Duodenal mucosa (tissue), 2 donors: Measurements from ENCODE around the gene RASGRF2.

Source experiments
- H3K27ac ChIP-seq: one replicate; pipeline ENCODE4 v1.7.0; 2013; ENCODE audit warnings: low read depth, low read length
- H3K27me3 ChIP-seq, 2 donors: one replicate each; pipeline ENCODE4 v1.7.0; 2013; ENCODE audit warnings: low read length in 2 of 2, control low read depth in 1 of 2; ENCODE audit not compliant: insufficient read depth in 2 of 2, control insufficient read depth in 1 of 2
- H3K36me3 ChIP-seq, 2 donors: one replicate each; pipeline ENCODE4 v1.7.0; 2013; ENCODE audit warnings: low read length in 2 of 2, control low read depth in 1 of 2; ENCODE audit not compliant: insufficient read depth in 2 of 2, control insufficient read depth in 1 of 2
- H3K4me1 ChIP-seq, 2 donors: one replicate each; pipeline ENCODE4 v1.7.0; 2013; ENCODE audit warnings: low read length in 2 of 2, control low read depth in 1 of 2; ENCODE audit not compliant: insufficient read depth in 2 of 2, control insufficient read depth in 1 of 2
- H3K4me3 ChIP-seq, 2 donors: one replicate each; pipeline ENCODE4 v1.7.0; 2013; ENCODE audit warnings: low read length in 2 of 2, low read depth in 1 of 2
- H3K9ac ChIP-seq, 2 donors: one replicate each; pipeline ENCODE4 v1.7.0; 2013; ENCODE audit warnings: low read length in 2 of 2, low read depth in 1 of 2
- H3K9me3 ChIP-seq, 2 donors: one replicate each; pipeline ENCODE4 v1.7.0; 2013; ENCODE audit warnings: low read length in 2 of 2, control low read depth in 1 of 2; ENCODE audit not compliant: control insufficient read depth in 1 of 2

The RASGRF2 gene

GRCh38 chr5:81209869-81210493, 249.8 kb downstream of the RASGRF2 start:
- H3K36me3 ChIP-seq, result peaks cover 0 to 6% of the 10 kb centered on the region in 2 donors
- H3K4me3 ChIP-seq, result no peak overlapping the region

DNA sequence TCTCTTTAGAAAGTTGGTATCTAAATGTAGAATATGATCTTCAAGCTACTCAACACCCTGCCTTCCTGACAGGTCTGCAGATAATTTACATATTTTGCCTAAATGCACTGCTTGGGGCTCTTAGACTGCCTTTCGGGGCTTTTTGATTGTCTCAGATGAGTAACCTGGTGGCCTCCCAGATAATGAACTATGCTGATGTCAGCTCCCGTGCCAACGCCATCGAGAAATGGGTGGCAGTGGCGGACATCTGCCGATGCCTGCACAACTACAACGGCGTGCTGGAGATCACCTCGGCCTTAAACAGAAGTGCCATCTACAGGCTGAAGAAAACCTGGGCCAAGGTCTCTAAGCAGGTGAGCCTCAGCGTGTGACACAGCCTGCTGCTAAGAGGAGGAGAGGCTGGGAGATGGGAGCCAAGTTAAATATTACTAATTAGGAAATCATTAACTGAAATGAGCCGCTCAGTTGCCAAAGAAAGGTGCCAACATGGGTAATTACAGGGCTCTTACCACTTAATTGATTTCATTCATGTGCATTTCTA, 252.1 kb downstream of the RASGRF2 start:
- H3K27me3 ChIP-seq, result no peaks in the 10 kb centered on the region

More at GRCh38 chr5:81209869-81210493, 249.8 kb downstream of the RASGRF2 start:
- no peak overlapping the region for H3K9ac ChIP-seq
- H3K27ac ChIP-seq, result no peak overlapping the region
- H3K9me3 ChIP-seq, result no peaks in the 10 kb centered on the region
- no peaks in the 10 kb centered on the region for H3K27me3 ChIP-seq
- peaks cover 7 to 16% of the 10 kb centered on the region in 2 donors for H3K4me1 ChIP-seq

GRCh38 chr5:81213070-81213469, 252.9 kb downstream of the RASGRF2 start:
- no peak overlapping the region for H3K27ac ChIP-seq

More for the DNA sequence above, 252.1 kb downstream of the RASGRF2 start:
- Histone ChIP-seq H3K9ac (no peak overlapping the region), H3K36me3 (peaks cover 0 to 6% of the 10 kb centered on the region in 2 donors), H3K9me3 (no peaks in the 10 kb centered on the region), H3K4me1 (peaks cover 7 to 16% of the 10 kb centered on the region in 2 donors), H3K4me3 (no peak overlapping the region), H3K27ac (no peak overlapping the region)

GRCh38 chr5:81214848-81215247, 254.7 kb downstream of the RASGRF2 start:
- no peaks in the 10 kb centered on the region for H3K27me3 ChIP-seq
- no peaks in the 10 kb centered on the region for H3K9me3 ChIP-seq
- no peak overlapping the region for H3K9ac ChIP-seq
- no peak overlapping the region for H3K27ac ChIP-seq
- H3K4me1 ChIP-seq, result peaks cover 7 to 16% of the 10 kb centered on the region in 2 donors
- H3K36me3 ChIP-seq, result no peaks in the 10 kb centered on the region
- no peak overlapping the region for H3K4me3 ChIP-seq

More at GRCh38 chr5:81213070-81213469, 252.9 kb downstream of the RASGRF2 start:
- Histone ChIP-seq H3K27me3 (no peaks in the 10 kb centered on the region), H3K36me3 (peaks cover 0 to 6% of the 10 kb centered on the region in 2 donors), H3K9ac (no peak overlapping the region), H3K9me3 (no peaks in the 10 kb centered on the region), H3K4me1 (peaks cover 7 to 16% of the 10 kb centered on the region in 2 donors), H3K4me3 (no peak overlapping the region)

DNA sequence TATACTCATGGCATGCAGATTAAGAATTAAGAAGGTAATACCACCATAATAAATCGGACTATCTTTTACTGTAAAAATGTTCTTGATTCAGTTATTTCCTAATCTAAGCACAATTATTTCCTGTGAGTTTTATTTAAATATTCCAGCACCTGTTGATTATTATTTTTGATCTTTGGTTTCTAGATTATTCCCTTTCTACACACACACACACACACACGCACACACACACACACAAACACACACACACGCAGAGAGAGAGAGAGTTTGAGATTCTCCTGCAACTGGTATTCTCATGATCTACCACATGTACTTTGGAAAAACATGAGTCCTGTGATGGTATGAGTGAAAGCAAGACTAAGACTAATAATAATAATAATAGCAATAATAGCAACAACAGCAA, 256.0 kb downstream of the RASGRF2 start:
- Histone ChIP-seq H3K9me3 (no peaks in the 10 kb centered on the region), H3K4me3 (no peak overlapping the region), H3K4me1 (peaks cover 7 to 16% of the 10 kb centered on the region in 2 donors), H3K9ac (no peak overlapping the region), H3K27me3 (no peaks in the 10 kb centered on the region), H3K36me3 (no peaks in the 10 kb centered on the region), H3K27ac (no peak overlapping the region)

DNA sequence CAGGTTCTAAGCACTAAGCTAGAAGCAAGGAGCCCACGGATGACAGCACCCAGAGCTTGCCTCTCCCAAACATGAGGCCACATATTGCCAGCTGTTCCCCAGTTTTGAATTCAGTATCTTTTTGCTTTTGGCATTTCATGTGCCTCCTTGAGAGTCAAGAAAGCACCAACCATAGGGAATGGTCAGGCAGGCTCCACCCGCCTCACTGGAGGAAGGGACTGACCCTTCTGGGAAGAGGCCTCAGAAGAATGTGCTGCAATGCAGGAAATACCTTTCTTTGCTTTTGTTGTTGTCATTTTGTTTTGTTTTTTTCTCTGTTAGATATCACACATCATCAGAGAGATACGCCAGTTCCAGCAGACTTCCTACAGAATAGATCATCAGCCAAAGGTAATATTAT, 259.2 kb downstream of the RASGRF2 start:
- no peak overlapping the region for H3K27ac ChIP-seq
- H3K4me3 ChIP-seq, result no peak overlapping the region
- H3K9ac ChIP-seq, result no peak overlapping the region
- no peaks in the 10 kb centered on the region for H3K36me3 ChIP-seq
- H3K27me3 ChIP-seq, result no peaks in the 10 kb centered on the region
- no peaks in the 10 kb centered on the region for H3K9me3 ChIP-seq
- no peaks in the 10 kb centered on the region for H3K4me1 ChIP-seq

DNA sequence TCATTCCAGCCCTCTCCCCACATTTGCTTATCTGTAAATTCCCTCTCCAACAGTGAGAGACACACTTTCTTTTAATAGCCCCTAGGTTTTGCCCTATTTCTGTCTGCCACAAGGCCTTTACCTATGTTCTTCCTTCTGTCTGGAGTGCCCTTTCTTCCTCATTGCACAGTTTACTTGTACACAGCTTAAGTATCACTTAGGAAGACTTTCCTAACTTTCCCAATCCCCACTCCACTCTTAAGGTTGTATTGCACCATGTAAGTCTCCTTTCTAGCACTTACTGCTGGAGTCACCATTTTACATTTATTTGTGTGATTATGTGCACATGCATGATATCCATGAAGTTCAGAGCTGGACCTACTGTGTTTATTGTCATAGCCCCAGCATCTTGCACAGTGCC, 262.1 kb downstream of the RASGRF2 start:
- Histone ChIP-seq H3K27me3 (no peaks in the 10 kb centered on the region), H3K27ac (no peak overlapping the region), H3K36me3 (no peaks in the 10 kb centered on the region), H3K4me1 (no peaks in the 10 kb centered on the region), H3K4me3 (no peak overlapping the region), H3K9ac (no peak overlapping the region), H3K9me3 (no peaks in the 10 kb centered on the region)

- Histone ChIP-seq H3K27me3 (no peaks in the 10 kb centered on the region), H3K36me3 (no peaks in the 10 kb centered on the region), H3K9me3 (no peaks in the 10 kb centered on the region), H3K4me1 (no peaks in the 10 kb centered on the region), H3K9ac (no peak overlapping the region), H3K27ac (no peak overlapping the region), H3K4me3 (no peak overlapping the region)
Observed at GRCh38 chr5:81225463-81225862, 265.3 kb downstream of the RASGRF2 start.

DNA sequence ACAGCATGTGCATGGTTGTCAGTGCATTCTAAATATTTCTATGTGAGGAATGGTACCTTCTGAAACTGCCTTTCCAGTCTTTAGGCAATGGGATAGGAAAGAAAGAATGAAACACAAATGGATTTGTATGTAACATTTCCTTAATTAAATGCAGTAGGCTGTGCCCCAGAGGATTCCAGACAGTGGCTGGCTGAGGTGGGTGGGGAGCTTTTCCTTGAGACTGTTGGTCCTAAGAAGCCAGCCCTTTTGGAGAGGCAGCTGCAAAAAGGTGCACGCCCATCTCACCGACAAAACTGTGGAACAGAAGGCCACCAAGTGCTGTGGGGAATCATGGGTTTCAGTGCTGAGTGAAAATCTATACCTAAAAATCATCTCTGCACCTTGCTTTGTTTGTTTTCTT, 266.1 kb downstream of the RASGRF2 start:
- Histone ChIP-seq H3K36me3 (no peaks in the 10 kb centered on the region), H3K9me3 (no peaks in the 10 kb centered on the region), H3K27ac (no peak overlapping the region), H3K9ac (no peak overlapping the region), H3K27me3 (no peaks in the 10 kb centered on the region), H3K4me3 (no peak overlapping the region), H3K4me1 (no peaks in the 10 kb centered on the region)

- H3K36me3 ChIP-seq, result no peaks in the 10 kb centered on the region
- no peak overlapping the region for H3K9ac ChIP-seq
- no peak overlapping the region for H3K4me3 ChIP-seq
- no peaks in the 10 kb centered on the region for H3K9me3 ChIP-seq
- no peaks in the 10 kb centered on the region for H3K27me3 ChIP-seq
- H3K27ac ChIP-seq, result no peak overlapping the region
- H3K4me1 ChIP-seq, result no peaks in the 10 kb centered on the region
Observed at GRCh38 chr5:81226949-81227348, 266.8 kb downstream of the RASGRF2 start.
